ENCODE results near the gene PTGER2.

DNA sequence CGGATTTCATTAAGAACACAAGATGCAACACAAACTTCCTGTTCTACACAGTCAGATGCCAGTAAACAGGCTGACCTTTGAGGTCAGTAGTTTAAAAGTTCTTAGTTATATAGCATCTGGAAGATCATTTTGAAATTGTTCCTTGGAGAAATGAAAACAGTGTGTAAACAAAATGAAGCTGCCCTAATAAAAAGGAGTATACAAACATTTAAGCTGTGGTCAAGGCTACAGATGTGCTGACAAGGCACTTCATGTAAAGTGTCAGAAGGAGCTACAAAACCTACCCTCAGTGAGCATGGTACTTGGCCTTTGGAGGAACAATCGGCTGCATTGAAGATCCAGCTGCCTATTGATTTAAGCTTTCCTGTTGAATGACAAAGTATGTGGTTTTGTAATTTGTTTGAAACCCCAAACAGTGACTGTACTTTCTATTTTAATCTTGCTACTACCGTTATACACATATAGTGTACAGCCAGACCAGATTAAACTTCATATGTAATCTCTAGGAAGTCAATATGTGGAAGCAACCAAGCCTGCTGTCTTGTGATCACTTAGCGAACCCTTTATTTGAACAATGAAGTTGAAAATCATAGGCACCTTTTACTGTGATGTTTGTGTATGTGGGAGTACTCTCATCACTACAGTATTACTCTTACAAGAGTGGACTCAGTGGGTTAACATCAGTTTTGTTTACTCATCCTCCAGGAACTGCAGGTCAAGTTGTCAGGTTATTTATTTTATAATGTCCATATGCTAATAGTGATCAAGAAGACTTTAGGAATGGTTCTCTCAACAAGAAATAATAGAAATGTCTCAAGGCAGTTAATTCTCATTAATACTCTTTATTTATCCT is 13.5 kb downstream of the PTGER2 start:
- TF ChIP-seq, protein P1, sequence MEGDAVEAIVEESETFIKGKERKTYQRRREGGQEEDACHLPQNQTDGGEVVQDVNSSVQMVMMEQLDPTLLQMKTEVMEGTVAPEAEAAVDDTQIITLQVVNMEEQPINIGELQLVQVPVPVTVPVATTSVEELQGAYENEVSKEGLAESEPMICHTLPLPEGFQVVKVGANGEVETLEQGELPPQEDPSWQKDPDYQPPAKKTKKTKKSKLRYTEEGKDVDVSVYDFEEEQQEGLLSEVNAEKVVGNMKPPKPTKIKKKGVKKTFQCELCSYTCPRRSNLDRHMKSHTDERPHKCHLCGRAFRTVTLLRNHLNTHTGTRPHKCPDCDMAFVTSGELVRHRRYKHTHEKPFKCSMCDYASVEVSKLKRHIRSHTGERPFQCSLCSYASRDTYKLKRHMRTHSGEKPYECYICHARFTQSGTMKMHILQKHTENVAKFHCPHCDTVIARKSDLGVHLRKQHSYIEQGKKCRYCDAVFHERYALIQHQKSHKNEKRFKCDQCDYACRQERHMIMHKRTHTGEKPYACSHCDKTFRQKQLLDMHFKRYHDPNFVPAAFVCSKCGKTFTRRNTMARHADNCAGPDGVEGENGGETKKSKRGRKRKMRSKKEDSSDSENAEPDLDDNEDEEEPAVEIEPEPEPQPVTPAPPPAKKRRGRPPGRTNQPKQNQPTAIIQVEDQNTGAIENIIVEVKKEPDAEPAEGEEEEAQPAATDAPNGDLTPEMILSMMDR (IDR thresholded peaks at IDR 0.05; ENCODE audit: low read length): no peak
- no peak for TF ChIP-seq EZH2 (IDR thresholded peaks at IDR 0.05; ENCODE audit: borderline replicate concordance, low read length)
